ENCODE measurements around the gene PTPN4. TPM values are rescaled to one million over a fixed set of nuclear protein-coding genes. Genes with fewer than 3 reads are reported as not detected.

Gene PTPN4
- total RNA-seq, 1 donor from 2014 or later: 45.4 TPM

GRCh38 chr2:119897736-119898395 lies 138.1 kb downstream of the PTPN4 start:
- TF ChIP-seq CTCF (IDR thresholded peaks at IDR 0.05; ENCODE audit: borderline replicate concordance): no peak
- Histone ChIP-seq H3K9me3 (replicated peaks) (no peaks in the 10 kb centered on the region), H3K27ac (replicated peaks) (no peak overlapping the region), H3K4me3 (no peak overlapping the region), H3K27me3 (ENCODE audit: low read depth) (no peaks in the 10 kb centered on the region), H3K36me3 (peaks cover 42% of the 10 kb centered on the region), H3K4me1 (no peaks in the 10 kb centered on the region)
- no peak for DNase-seq
- intact Hi-C loops (cut with micrococcal nuclease): no loop called here

DNA sequence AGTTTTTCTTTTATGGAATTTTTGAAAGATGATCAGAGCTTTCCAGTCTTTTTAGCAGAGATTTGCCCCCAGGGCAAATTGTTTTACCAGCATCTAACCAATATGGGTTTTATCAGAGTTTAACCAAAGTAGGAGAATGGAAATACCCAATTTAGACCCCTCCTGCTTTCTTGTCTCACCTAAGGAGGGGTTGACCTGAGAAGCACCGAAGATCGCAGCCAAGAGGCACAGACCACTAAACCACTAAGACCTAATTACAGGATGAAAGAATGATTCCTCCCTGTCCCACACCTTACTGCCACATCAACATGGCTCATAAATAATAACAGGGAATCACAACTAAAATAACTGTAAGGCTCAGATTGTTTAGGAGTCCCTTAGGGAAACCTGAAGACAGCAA lies 141.3 kb downstream of the PTPN4 start:
- intact Hi-C loops (cut with micrococcal nuclease): no loop called here
- no peak for TF ChIP-seq CTCF (IDR thresholded peaks at IDR 0.05; ENCODE audit: borderline replicate concordance)
- Histone ChIP-seq H3K4me1 (no peaks in the 10 kb centered on the region), H3K36me3 (peaks cover 42% of the 10 kb centered on the region), H3K9me3 (replicated peaks) (no peaks in the 10 kb centered on the region), H3K27ac (replicated peaks) (no peak overlapping the region), H3K4me3 (no peak overlapping the region), H3K27me3 (ENCODE audit: low read depth) (no peaks in the 10 kb centered on the region)
- no peak for DNase-seq

DNA sequence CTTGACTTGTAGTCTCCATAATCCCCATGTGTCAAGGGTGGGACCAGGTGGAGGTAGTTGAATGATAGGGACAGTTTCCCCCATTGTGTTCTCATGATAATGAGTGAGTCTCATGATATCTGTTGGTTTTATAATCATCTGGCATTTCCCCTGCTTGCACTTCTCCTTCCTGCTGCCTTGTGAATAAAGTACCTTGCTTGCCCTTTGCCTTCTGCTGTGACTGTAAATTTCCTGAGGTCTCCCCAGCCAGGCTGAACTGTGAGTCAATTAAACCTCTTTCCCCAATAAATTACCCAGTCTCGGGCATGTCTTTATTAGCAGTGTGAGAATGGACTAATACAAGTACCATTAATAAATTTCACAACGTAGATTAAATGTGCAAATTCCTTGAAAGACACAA lies 150.8 kb downstream of the PTPN4 start:
- Histone ChIP-seq H3K4me1 (no peaks in the 10 kb centered on the region), H3K27ac (replicated peaks) (no peak overlapping the region), H3K27me3 (ENCODE audit: low read depth) (no peaks in the 10 kb centered on the region), H3K36me3 (peaks cover 16% of the 10 kb centered on the region), H3K9me3 (replicated peaks) (no peaks in the 10 kb centered on the region), H3K4me3 (no peak overlapping the region)
- DNase-seq: no peak
- intact Hi-C loops (cut with micrococcal nuclease): no loop called here
- no peak for TF ChIP-seq CTCF (IDR thresholded peaks at IDR 0.05; ENCODE audit: borderline replicate concordance)

GRCh38 chr2:119914266-119914665 lies 154.5 kb downstream of the PTPN4 start:
- intact Hi-C loops (cut with micrococcal nuclease): no loop called here
- Histone ChIP-seq H3K4me3 (no peak overlapping the region), H3K36me3 (peaks cover 7% of the 10 kb centered on the region), H3K4me1 (no peaks in the 10 kb centered on the region), H3K9me3 (replicated peaks) (no peaks in the 10 kb centered on the region), H3K27ac (replicated peaks) (no peak overlapping the region), H3K27me3 (ENCODE audit: low read depth) (no peaks in the 10 kb centered on the region)
- TF ChIP-seq CTCF (IDR thresholded peaks at IDR 0.05; ENCODE audit: borderline replicate concordance): no peak
- no peak for DNase-seq

GRCh38 chr2:119921825-119922224 lies 162.1 kb downstream of the PTPN4 start:
- Histone ChIP-seq H3K4me1 (no peaks in the 10 kb centered on the region), H3K27me3 (ENCODE audit: low read depth) (no peaks in the 10 kb centered on the region), H3K27ac (replicated peaks) (no peak overlapping the region), H3K9me3 (replicated peaks) (no peaks in the 10 kb centered on the region), H3K36me3 (peaks cover 5% of the 10 kb centered on the region), H3K4me3 (no peak overlapping the region)
- no peak for DNase-seq
- TF ChIP-seq CTCF (IDR thresholded peaks at IDR 0.05; ENCODE audit: borderline replicate concordance): no peak
- intact Hi-C loops (cut with micrococcal nuclease): no loop called here
